A673 (cell line): Measurements from ENCODE around the gene SFXN5. TPM values are rescaled to one million over a fixed set of nuclear protein-coding genes. Genes with fewer than 3 reads are reported as not detected.
A peak's percentile ranks its signal among the peaks of the same experiment; 100 is the strongest.

Experiments
- BruUV-seq: library from RNA; stranded (reverse); fragments of 400-500 nt; replicated peaks from 2 replicates; lab custom pipeline; 2021; lab: Mats Ljungman, UMichigan
- CTCF ChIA-PET: fragments of 300-600 bp; sonication (Branson Sonifier 250); formaldehyde crosslinking; loops from one replicate; lab custom pipeline; 2022; ENCODE audit warnings: antibody characterized with exemption; lab: Charles Lee
- POLR2A ChIA-PET: fragments of 300-600 bp; sonication (Branson Sonifier 250); formaldehyde crosslinking; loops from one replicate; lab custom pipeline; 2022; ENCODE audit warnings: antibody characterized with exemption; ENCODE audit not compliant: low non-redundant PET; lab: Charles Lee
- DNase-seq: peaks from one replicate; pipeline ENCODE4 v3.0.0-alpha.2; 2015; ENCODE audit warnings: low spot score
- H3K27ac ChIP-seq: fragments of 200-600 bp; sonication (generic); 2 replicates; pipeline ENCODE4 v1.5.1; 2016; ENCODE audit warnings: mixed run types, low read depth, mild to moderate bottlenecking, mixed read lengths, antibody characterized with exemption, low read length; ENCODE audit not compliant: poor library complexity, severe bottlenecking
- H3K27me3 ChIP-seq: fragments of 200-600 bp; sonication (generic); replicated peaks from 2 replicates; pipeline ENCODE4 v1.6.1; 2017; ENCODE audit warnings: mixed run types, low read depth, mild to moderate bottlenecking, mixed read lengths, antibody characterized with exemption, low read length; ENCODE audit not compliant: insufficient read depth, poor library complexity
- H3K36me3 ChIP-seq: fragments of 200-600 bp; sonication (generic); 2 replicates; pipeline ENCODE4 v1.6.1; 2016; ENCODE audit warnings: mixed run types, mild to moderate bottlenecking, mixed read lengths, antibody characterized with exemption, low read length; ENCODE audit not compliant: insufficient read depth, poor library complexity, severe bottlenecking
- H3K4me1 ChIP-seq: fragments of 200-600 bp; sonication (generic); 2 replicates; pipeline ENCODE4 v1.6.1; 2017; ENCODE audit warnings: mixed run types, mild to moderate bottlenecking, mixed read lengths, antibody characterized with exemption, low read length; ENCODE audit not compliant: insufficient read depth, poor library complexity, severe bottlenecking
- H3K4me3 ChIP-seq: fragments of 200-600 bp; sonication (generic); 2 replicates; pipeline ENCODE4 v1.5.1; 2016; ENCODE audit warnings: low read depth, mixed run types, mild to moderate bottlenecking, mixed read lengths, low read length; ENCODE audit not compliant: poor library complexity, severe bottlenecking
- H3K9me3 ChIP-seq: fragments of 200-600 bp; sonication (generic); 2 replicates; pipeline ENCODE4 v1.6.1; 2016; ENCODE audit warnings: mixed run types, low read depth, mild to moderate bottlenecking, mixed read lengths, antibody characterized with exemption, low read length; ENCODE audit not compliant: poor library complexity, severe bottlenecking
- CTCF ChIP-seq: fragments of 300-800, 200-600 bp; sonication (generic); conservative IDR thresholded peaks from 2 replicates; pipeline ENCODE4 v1.5.1; 2017; ENCODE audit warnings: low read depth, mild to moderate bottlenecking, antibody characterized with exemption, low read length, moderate library complexity, mixed read lengths
- EZH2 ChIP-seq: fragments of 200-600 bp; sonication (generic); IDR thresholded peaks from 2 replicates; pipeline ENCODE4 v1.6.1; 2017; ENCODE audit warnings: borderline replicate concordance, low read depth, mild to moderate bottlenecking, mixed read lengths, antibody characterized with exemption, low read length; ENCODE audit not compliant: poor library complexity, severe bottlenecking
- intact Hi-C: fragments of 100-400 bp; cut with micrococcal nuclease; formaldehyde crosslinking; loops from one replicate; pipeline ENCODE4 v1.10.0; 2022; ENCODE audit not compliant: unreplicated experiment
- total RNA-seq: library from RNA; stranded (reverse); gene quantifications from 2 replicates; pipeline ENCODE4 v1.2.3, GENCODE V29; 2021

Gene SFXN5
- total RNA-seq, 1 experiment from 2014 or later: 23.1 TPM

GRCh38 chr2:72982219-72982618 lies 89.3 kb downstream of the SFXN5 start:
- Histone ChIP-seq H3K36me3 (no peaks in the 10 kb centered on the region), H3K4me1 (peaks cover 5% of the 10 kb centered on the region), H3K4me3 (no peak overlapping the region), H3K27me3 (no peaks in the 10 kb centered on the region), H3K9me3 (no peaks in the 10 kb centered on the region), H3K27ac (no peak overlapping the region)
- TF ChIP-seq EZH2 (no peak), CTCF (no peak)
- POLR2A ChIA-PET: no interaction called here
- intact Hi-C loops: no loop called here
- CTCF ChIA-PET: no interaction called here
- BruUV-seq: no TSS peak
- no peak for DNase-seq

- BruUV-seq: no TSS peak
- Histone ChIP-seq H3K36me3 (no peaks in the 10 kb centered on the region), H3K27ac (no peak overlapping the region), H3K4me3 (no peak overlapping the region), H3K4me1 (peaks cover 5% of the 10 kb centered on the region), H3K9me3 (no peaks in the 10 kb centered on the region), H3K27me3 (no peaks in the 10 kb centered on the region)
- ChIA-PET POLR2A (no interaction called here), CTCF (interaction anchor here (0.6 kb wide), 1 partner anchor 174 kb away, joined by 3 read pairs; no protein-coding TSS in a partner anchor)
- DNase-seq: peak; percentile 11
- intact Hi-C loops: no loop called here
- TF ChIP-seq EZH2: no peak
- TF ChIP-seq CTCF: no peak
Measured at GRCh38 chr2:72981536-72981935, 90.0 kb downstream of the SFXN5 start.

- no TSS peak for BruUV-seq
Measured at GRCh38 chr2:72980535-72981217, 90.8 kb downstream of the SFXN5 start.

More at GRCh38 chr2:72980535-72981217, 90.8 kb downstream of the SFXN5 start:
- POLR2A ChIA-PET: no interaction called here
- Histone ChIP-seq H3K4me1 (peaks cover 5% of the 10 kb centered on the region), H3K4me3 (no peak overlapping the region), H3K9me3 (no peaks in the 10 kb centered on the region), H3K27ac (no peak overlapping the region), H3K27me3 (no peaks in the 10 kb centered on the region), H3K36me3 (no peaks in the 10 kb centered on the region)
- CTCF ChIA-PET: interaction anchor here (0.6 kb wide), 1 partner anchor 175 kb away, joined by 3 read pairs; no protein-coding TSS in a partner anchor
- DNase-seq: no peak
- TF ChIP-seq CTCF (no peak), EZH2 (no peak)
- intact Hi-C loops: no loop called here
